ENCODE measurements around the gene COLEC12.

Gene COLEC12

DNA sequence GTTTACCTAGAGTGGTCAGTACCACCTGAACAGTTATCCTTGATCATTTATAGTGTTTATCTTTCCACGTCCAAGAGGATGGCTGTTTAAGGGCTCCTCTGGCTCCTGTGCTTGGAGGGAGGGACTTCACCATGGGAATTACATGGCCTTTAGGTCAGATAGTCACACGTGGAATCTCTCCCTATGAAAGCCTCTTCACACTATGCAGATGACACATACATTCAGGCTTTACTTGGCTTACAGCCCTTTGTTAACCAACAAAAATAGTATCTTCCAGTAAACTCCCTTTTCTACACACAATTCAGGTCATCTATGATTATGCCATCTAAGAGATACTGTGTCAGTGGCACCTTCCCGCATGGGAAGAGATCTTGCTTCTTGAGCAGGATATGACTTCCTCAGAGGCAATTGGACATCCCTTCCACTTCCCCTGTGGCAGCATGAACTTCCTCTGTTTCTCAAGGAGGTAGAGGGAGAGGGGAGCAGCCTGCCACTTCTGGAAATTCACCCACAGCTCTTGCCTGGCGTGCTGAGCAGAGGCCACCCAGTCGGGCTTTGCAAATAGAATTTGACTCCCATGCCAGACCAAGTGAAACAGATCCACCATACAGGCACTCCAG, 53.5 kb downstream of the COLEC12 start:
- DNase-seq (ENCODE audit: low read depth in 2 of 2) = no peak

DNA sequence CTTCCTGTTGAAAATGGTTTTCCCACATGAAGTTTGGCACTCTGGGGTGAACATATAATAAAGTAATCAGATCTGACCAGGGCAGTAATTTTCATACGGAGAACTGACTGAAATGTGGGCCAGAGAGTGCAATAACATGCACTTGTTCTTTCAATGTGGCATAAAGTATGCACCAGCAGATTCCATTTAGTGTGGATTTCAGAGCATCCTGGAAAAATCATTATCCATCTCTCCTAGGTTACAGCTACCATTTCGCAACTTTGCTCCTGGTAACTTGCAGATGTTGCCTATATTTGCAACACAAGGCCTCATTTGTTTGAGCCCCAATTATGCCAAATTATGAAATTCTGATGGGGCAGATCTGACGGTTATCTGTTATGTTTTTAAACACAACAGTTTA, 55.4 kb downstream of the COLEC12 start:
- DNase-seq (ENCODE audit: low read depth in 2 of 2) = no peak

DNA sequence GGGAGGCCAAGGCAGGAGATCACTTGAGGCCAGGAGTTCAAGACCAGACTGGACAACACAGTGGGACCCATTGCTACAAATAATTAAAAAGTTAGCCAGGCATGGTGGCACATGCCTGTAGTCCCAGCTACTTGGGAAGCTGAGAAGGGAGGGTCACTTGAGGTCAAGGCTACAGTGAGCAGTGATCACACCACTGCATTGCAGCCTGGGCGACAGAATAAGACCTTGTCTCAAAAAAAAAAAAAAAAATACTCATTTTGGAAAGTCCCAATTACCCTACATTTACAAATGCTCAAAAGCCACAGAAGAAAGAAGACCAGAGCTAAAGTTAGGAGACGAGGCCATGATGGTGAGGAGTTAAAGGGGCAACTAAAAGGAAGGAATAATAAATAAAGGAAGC, 61.9 kb downstream of the COLEC12 start:
- no peak for DNase-seq (ENCODE audit: low read depth in 2 of 2)

DNA sequence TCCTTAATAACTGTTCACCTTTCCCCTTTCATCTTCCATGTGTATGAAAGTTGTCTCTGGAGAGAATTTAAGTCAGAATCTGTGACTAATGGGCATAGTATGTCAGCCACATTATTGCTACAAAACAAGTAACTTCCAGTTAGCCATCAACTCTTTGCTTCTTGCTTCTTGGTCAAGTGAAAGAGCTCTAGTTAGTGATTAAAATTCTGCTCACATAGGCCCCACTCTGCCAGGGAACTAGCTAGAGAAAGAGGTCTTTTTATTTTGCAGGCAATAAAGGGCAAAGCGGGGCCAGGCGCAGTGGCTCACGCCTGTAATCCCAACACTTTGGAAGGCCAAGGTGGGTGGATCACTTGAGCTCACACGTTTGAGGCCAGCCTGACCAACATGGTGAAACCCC, 64.6 kb downstream of the COLEC12 start:
- DNase-seq (ENCODE audit: low read depth in 2 of 2) = no peak

DNA sequence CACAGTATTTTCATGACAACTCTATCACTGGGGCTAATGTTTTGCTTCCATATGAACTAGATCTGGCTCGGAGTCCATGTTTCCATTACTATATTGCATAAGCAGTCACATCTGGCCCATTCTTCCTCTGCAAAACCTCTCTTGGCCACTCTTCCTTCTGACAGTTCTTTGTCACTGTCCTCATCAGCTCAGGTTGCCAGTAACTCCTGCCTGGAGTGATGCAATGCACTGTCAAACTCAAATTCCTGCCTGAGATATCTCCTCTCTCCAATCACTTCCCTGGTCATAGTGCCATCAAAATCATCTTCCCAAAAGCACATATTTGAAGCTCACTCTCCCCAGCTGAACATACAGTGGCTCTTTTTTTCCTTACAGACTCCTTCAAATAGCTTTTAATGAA, 66.1 kb downstream of the COLEC12 start:
- no peak for DNase-seq (ENCODE audit: low read depth in 2 of 2)

DNA sequence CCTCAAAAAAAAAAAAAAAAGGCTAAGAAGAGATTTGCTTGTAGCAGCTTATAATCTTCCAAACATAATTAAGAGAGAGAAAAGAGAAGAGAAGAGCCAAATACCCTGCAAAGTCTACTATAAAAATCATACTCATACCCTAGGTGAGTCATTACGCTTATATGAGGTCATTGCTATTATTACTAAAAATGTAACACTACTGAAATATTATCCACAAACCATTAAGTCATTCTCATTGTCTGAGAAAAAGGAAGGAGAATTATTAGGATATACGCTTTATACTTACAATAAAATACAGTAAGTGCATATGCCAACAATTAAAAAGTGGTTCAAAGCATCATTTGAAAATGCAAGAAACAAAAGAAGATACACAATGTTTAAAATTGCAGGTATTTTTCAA, 66.5 kb downstream of the COLEC12 start:
- DNase-seq (ENCODE audit: low read depth in 2 of 2) = no peak

DNA sequence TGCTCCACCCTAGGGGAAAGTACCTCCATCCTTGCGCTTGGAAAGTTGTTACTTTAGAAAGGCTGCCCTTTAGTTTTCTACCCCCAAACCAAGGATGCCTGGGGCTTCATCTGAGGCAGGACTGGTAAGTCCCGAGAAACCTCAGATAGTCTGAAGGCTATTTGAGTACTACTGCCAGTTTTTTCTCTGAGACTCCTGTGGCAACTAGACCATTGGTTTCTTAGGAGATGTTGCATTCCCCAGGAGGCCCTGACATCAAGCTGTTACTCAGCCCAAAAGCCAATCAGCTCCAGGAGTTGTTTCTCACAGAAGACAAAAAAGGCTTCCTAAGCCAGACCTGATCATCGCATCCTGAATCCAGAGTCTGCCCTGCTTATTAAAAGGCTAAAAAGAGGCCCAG, 67.2 kb downstream of the COLEC12 start:
- no peak for DNase-seq (ENCODE audit: low read depth in 2 of 2)

DNA sequence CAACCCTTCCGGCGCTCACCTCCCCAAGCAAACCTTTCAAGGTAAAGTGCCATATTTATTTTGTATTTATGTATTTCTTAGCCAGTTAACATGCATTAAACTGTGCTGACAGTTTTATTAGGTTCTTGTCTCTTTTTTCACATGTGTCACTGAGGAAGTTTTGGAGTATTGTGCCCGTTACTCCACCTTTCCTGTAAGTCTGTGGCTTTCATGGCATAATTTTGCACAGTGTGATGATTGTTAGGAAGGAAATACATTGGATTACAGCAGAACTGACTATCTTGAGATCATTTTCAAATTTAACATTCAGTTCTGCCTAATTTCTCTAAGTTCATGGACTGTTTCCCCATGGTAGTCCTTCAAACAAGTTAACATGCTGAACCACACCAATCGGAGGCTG, 67.7 kb downstream of the COLEC12 start:
- no peak for DNase-seq (ENCODE audit: low read depth in 2 of 2)

DNA sequence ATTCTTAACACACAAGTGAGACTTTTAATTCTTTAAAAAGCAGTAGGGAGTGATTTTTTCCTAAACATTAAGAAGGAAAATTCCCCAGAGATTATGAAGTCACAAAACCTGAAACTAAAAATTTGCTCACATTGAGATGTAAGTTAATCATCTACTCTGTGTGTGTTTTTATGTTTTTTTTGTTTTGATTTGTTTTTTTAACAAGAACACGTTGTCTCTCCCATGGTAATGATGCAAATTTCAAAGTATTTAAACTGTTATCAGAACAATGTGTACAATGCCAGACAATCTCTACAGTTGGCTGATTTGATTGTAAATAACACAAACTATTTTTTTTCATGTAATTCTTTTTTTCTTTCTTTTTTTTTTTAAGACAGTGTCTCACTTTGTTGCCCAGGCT, 71.5 kb downstream of the COLEC12 start:
- no peak for DNase-seq (ENCODE audit: low read depth in 2 of 2)

DNA sequence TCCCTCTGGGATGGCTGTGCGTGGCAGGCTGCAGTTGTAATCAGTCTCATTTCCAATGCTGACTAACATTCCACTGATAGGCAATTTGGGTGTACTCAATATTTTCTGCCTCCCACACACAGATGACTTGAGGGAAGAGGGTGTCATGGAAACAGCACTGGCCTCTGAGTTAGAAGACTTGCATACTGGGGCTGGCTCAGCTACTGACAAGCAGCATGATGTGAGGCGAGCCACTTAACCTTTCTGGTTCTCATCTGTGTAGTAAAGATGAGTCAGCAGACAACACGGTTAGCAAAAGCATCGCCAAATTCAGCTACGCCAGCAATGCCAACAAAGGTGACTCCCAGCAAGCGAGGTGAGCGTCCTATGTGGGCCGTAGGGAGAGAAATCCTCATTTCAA, 73.5 kb downstream of the COLEC12 start:
- DNase-seq (ENCODE audit: low read depth in 2 of 2) = no peak

DNA sequence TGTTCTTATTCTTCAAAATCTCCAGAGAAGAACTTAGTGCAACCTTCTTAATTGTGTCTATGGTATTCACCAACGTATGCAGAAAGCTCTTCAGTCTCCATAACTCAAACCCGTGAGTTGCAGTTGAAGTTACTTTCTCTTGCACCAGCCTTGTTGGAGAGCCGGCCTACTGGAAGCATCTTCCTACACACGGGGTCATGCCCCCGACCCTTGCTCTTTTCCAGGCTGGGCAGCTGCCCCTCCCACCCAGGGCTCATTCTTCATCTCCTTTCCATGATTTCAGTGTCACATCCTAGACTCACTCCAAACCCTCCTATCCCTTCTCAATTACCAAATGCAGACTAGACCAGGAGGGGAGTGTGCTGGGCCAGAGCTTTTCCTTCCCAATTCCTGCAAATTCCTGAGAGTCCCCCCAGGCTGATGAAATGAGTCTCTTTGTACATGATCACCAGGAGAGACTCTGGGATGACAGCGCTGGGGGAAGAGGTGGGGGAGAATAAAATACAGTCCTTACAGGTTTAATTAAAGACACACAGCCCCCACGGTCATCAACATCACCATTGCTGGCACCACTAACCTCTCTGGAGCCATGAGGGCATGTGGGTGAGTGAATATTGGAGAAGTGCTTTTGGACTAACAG, 75.3 kb downstream of the COLEC12 start:
- no peak for DNase-seq (ENCODE audit: low read depth in 2 of 2)

DNA sequence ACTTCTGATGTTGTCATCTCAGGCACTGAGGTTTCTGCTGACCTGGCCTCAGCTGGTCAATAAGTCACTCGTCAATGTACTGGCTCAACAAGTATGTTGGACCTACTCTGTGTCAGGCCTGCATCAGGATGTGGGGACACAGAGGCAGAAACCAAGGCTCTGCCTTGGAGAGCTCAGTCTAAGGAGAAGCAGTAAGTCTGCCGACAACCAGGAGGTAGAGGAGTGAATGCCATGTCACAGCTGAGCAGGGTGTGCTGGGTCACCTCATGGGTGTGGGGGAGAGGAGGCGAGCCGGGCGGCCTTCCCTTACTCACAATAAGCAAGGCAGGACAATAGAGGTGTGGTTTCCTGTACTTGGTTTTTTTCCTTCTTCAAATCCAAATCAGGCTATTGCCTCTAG, 75.8 kb downstream of the COLEC12 start:
- DNase-seq (ENCODE audit: low read depth in 2 of 2) = no peak

DNA sequence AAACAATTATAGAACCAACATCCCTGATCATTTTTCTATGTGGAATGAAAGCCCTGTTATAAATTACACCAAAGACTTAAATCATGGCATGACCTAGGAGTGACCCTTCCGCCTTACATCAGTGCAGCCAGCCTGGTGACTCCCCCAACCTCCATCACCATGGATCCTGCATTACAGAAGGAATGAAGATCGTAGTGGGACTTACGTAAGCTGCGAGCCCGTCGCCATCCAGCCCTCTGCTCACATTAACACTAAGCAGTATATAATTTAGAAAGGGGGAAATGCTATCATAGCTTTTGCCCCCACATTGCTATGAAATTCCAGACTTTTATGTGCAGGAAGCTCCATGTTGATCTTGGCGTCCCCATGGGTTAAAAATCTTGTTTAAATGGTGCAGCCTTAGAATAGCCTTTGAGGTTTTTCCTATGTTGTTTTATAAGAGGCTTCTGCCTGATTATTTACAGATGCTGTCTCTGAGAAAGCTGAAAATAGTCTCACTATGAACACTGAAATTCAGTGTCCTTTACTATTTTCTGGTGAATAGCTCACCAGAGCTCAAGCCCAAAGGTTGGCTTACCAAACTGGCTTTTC, 76.3 kb downstream of the COLEC12 start:
- no peak for DNase-seq (ENCODE audit: low read depth in 2 of 2)

DNA sequence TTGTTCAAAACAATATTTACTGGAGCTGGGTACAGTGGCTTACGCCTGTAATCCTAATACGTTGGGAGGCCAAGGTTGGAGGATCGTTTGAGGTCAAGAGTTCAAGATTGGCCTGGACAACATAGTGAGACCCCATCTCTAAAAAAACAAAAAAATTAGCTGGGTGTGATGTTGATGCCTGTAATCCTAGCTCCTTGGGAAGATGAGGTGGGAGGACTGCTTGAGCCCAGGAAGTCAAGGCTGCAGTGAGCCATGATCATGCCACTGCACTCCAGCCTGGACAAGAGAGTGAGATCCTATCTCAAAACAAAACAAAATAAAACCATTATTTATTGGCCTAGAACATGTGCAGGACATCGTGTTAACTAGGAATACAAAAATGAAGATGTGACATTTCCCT, 77.5 kb downstream of the COLEC12 start:
- no peak for DNase-seq (ENCODE audit: low read depth in 2 of 2)

DNA sequence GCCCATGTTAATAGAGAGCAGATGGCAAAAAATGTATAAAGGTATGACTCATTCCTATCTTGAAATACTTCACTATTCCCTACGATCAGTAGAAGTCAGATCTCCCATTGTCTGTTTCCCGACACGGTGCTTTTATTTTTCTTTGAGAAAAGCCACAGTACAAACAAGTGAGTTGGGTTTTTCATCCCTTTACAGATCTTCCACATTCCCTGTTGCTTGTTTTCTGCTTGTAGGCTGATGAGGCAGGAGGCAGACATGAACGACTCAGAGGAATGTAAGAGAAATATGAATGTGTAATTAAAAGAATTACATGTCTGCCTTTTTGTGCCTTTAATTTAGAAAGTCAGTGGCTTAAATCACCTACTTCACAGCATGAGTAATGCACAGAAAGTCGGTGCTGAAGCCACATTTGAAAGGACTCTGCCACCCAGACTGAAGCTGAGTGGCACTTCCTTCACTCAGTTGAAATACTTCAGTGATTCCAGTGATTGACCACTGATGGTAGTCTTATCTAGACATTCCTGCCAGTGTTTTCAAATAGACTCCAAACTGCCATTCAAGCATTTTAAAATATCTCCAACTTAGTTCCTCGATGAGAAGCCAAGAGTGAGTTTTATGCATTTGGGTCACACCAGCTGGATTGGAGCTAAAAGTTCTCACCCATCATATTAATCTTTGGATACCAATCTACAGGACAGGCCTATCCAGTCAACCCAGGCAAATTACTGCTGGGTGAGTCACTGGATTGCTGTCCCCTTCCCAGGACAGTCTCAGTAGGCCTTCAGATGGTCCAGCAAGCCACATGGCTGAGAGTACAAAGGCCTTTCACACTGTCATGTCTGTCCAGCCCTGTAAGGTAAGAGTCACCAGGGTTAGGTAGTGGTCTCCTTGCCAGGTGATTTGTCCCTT, 79.0 kb downstream of the COLEC12 start:
- no peak for DNase-seq (ENCODE audit: low read depth in 2 of 2)

DNA sequence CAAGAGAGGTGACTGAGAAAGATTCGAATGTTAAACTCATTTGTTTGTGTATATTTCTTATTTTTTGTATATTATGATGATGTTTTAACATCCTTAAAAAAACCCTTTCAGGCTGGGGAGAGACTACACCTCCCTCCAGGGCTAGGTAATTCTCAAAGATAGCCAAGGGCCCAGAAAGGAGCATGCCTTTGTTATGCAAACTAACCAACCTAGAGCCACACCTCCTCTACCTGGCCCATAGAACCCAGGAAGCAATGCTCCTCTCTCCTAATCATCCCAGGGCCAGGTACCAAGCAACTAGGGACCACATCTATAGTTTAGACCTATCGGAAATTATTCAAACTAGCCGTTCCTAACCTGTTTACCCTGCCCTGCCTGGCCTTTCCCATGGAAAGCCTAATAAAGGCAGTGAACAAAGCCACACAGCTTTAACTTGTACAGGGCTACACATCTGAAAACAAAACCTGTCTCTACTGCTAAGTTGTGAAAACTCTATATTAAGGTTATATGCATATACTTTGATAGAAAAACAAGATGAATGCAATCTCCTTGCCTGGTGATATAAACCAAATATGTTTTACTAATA, 79.7 kb downstream of the COLEC12 start:
- DNase-seq (ENCODE audit: low read depth in 2 of 2) = no peak

DNA sequence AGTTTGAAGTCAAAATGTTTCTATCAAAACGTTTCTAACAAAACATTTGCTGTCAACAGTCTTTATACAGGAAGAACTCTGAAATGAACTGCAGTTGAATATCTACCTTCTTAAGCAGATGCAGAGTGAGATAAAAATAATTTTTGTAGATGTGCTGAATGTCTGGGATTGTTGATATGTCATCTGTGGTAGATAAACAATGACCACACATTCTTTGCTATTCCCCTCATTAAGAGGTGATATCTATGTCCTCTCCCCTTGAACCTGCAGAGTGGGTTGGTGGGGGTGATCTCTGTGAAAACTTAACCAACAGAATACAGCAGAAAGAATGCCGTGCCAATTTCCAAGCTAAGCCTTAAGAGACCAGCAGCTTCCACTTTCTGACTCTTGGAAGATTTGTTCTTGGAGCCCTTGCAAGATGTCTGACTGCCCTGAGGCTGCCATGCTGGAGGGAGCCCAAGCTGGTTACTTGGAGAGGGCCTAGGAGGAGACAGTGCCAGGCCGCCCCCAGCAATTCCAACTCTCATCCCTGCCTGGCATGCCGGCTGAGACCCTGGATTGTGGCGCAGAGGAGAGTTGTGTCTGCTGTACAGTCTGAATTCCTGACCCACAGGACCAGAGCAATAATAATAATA, 80.8 kb downstream of the COLEC12 start:
- no peak for DNase-seq (ENCODE audit: low read depth in 2 of 2)

DNA sequence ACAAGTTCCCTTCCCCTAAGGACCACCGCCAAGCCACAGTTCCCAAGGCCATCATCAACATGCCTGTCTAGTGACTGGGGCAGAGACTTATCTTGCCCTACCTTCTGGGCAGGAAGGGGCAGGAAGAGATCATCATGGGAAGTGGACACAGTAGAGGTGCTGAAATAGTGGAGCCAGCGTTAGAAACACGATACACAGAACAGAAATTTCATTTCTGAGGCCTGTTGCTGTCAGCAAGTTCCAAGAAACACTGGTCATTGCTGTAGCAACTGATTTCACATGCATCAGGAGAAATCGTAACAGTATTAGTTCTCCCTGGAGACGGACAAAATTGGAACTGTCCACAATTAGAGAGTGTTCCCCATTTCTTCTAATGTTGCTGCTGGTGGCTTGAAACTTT, 83.0 kb downstream of the COLEC12 start:
- DNase-seq (ENCODE audit: low read depth in 2 of 2) = no peak

DNA sequence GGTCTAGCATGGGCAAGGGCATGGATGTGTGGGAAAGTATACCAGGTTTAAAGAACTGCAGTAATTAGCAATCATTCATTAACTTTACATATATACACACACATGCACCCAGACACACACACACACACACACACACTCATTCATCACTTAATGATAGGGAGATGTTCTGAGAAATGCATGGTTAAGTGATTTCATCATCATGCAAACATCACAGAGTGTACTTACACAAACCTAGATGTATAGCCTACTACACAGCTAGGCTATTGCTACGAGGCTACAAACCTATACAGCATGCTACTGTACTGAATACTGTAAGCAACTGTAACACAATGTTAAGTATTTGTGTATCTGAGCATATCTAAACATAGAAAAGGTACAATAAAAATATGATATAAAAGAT, 83.6 kb downstream of the COLEC12 start:
- no peak for DNase-seq (ENCODE audit: low read depth in 2 of 2)

DNA sequence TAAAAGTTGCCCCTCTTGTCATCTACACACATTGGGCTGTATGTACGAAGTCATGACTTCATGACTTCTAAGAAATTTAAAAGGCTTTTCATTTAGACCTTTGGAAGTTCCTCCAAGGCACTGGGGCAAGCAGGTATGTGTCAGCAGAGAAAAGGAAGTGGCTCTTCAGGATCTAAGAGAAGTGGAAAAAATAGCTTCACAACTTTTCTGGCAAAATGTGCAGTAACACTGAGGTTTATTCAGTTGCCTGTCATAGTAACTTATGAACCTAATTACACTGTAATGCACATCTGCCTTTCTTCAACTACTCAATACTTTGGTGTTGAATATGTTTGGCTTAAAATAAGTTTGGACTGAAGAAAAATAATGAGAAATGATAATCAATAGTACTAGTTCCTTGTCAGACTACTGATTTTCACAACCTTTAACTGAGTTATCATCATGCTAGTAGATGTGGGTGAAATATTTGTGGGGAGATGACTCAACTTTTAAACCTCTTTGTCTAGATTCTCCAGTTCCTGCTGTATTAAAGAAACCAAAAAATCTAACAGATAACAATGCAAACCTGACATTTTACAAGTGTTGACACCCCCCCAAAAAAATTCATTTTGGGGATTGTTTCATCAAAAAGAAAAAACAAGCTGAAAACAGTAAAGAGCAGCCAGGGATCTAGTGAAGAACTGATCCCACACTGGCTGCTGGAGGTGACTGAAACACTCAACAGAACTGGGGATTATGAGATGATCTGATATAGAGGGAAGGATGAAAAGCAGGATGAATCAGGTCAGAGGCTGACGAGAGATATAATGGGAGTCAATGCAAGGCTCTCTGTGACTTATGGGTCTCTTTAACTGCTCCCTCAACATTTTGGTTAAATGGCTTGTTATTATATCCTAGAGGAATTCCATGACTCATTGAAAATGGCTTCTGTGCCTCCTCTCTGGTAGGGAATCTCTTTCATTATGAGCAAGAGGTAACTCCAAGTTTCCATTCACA, 84.6 kb downstream of the COLEC12 start:
- no peak for DNase-seq (ENCODE audit: low read depth in 2 of 2)

DNA sequence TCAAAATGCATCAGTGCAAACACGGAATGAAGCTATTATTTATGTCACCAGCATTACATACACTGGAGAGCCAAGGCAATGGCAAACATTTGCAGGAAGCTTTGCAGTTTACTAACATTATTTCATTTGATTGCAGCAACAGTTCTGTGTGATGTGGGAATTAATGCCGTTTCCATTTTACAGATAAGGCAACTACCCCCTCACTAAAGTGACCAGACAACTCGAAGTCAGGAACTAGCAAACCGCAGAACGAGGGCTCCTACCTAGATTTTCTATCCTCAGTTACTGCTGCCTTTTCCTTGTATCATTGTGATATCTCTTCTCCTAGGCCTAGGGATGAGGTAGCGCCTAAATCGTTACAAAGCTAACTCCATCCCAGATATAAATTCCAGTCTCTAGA, 85.5 kb downstream of the COLEC12 start:
- no peak for DNase-seq (ENCODE audit: low read depth in 2 of 2)
